Esophagus muscularis mucosa (tissue), 4 donors: ENCODE results near the gene PLA2G6. TPM values are rescaled to one million over a fixed set of nuclear protein-coding genes. Genes with fewer than 3 reads are reported as not detected.
A peak's percentile ranks its signal among the peaks of the same experiment; 100 is the strongest.

ENCODE experiments used
- DNase-seq: peaks from one replicate; pipeline ENCODE4 v3.0.0-alpha.2; 2017; ENCODE audit errors: extremely low spot score
- H3K27ac ChIP-seq, 4 donors: fragments of 200-600 bp; sonication (generic); replicated peaks in 1 of 4; 1 replicate in 3 of 4; 2 replicates in 1 of 4; pipeline ENCODE4 v1.5.1; 2016 to 2019; ENCODE audit warnings: mild to moderate bottlenecking in 1 of 4
- H3K27me3 ChIP-seq, 4 donors: fragments of 200-600 bp; sonication (generic); one replicate each; pipeline versions ENCODE4 v1.5.1 to v1.6.0; 2016 to 2019
- H3K36me3 ChIP-seq, 4 donors: fragments of 200-600 bp; sonication (generic); one replicate each; pipeline ENCODE4 v1.5.1; 2016 to 2019
- H3K4me1 ChIP-seq, 4 donors: fragments of 200-600 bp; sonication (generic); one replicate each; pipeline ENCODE4 v1.5.1; 2016 to 2019
- H3K4me3 ChIP-seq, 4 donors: fragments of 200-600 bp; sonication (generic); 1 replicate in 2 of 4; 2 replicates in 2 of 4; pipeline ENCODE4 v1.5.1; 2016 to 2019; ENCODE audit warnings: mild to moderate bottlenecking in 4 of 4, moderate library complexity in 1 of 4
- H3K9me3 ChIP-seq, 4 donors: fragments of 200-600 bp; sonication (generic); 1 replicate in 3 of 4; 2 replicates in 1 of 4; pipeline ENCODE4 v1.5.1; 2016 to 2019
- CTCF ChIP-seq, 3 experiments: fragments of 200-600 bp in 2 of 3; fragments of 450-650 bp in 1 of 3; sonication (generic) in 2 of 3; IDR thresholded peaks; one replicate each; pipeline ENCODE4 v1.5.1; 2017 to 2019; ENCODE audit warnings: antibody characterized with exemption in 3 of 3, mild to moderate bottlenecking in 2 of 3, moderate library complexity in 1 of 3
- EP300 ChIP-seq: sonication (generic); formaldehyde crosslinking; IDR thresholded peaks from one replicate; pipeline ENCODE4 v1.6.1; 2017; ENCODE audit warnings: antibody characterized with exemption
- POLR2A ChIP-seq: fragments of 450-650 bp; IDR thresholded peaks from one replicate; pipeline ENCODE4 v1.6.1; 2017; ENCODE audit warnings: antibody characterized with exemption, moderate library complexity, mild to moderate bottlenecking, low read depth
- POLR2AphosphoS5 ChIP-seq, 2 donors: sonication (generic); formaldehyde crosslinking; IDR thresholded peaks; one replicate each; pipeline ENCODE4 v1.6.1; 2017; ENCODE audit warnings: antibody characterized with exemption in 2 of 2
- WGBS: methylation state at CpG from one replicate; pipeline ENCODE4 v1.1.5; 2018; 5-methylcytosine and 5-hydroxymethylcytosine counted together
- intact Hi-C: fragments of 100-400 bp; cut with DNase I; formaldehyde crosslinking; loops from one replicate; pipeline ENCODE4 v1.15.1; 2023
- total RNA-seq, 4 donors: library from RNA; depleted of rRNA; stranded (reverse); fragments of >200 nt; gene quantifications; one replicate each; pipeline versions ENCODE4 v1.1.0 to v1.2.1, GENCODE V29; 2016

The PLA2G6 gene
- total RNA-seq, 4 donors from 2014 or later = 13.9 to 18.3 (median 15.6) TPM

GRCh38 chr22:38068641-38069371 lies 112.8 kb downstream of the PLA2G6 start:
- no peak for TF ChIP-seq POLR2AphosphoS5 (IDR thresholded peaks at IDR 0.05)
- no peak for TF ChIP-seq EP300
- no peak for TF ChIP-seq POLR2A
- TF ChIP-seq CTCF (IDR thresholded peaks at IDR 0.05) = no peak
- peaks cover 50 to 94% (median 75%) of the 10 kb centered on the region in 4 donors for H3K36me3 ChIP-seq
- H3K4me3 ChIP-seq = peak overlapping the region in 1 of 4 donors; percentile 18
- H3K27me3 ChIP-seq = no peaks in the 10 kb centered on the region
- no peak for DNase-seq
- H3K9me3 ChIP-seq = no peaks in the 10 kb centered on the region
- 85% methylated on average over 5 of the region's 13 CpGs for WGBS
- intact Hi-C loops = loop anchor here (5.0 kb wide), 1 partner anchor 38 kb away; no protein-coding TSS in a partner anchor
- peak overlapping the region; percentile 77 to 88 (median 86) for H3K27ac ChIP-seq
- H3K4me1 ChIP-seq = peaks cover 26 to 42% (median 28%) of the 10 kb centered on the region in 4 donors

DNA sequence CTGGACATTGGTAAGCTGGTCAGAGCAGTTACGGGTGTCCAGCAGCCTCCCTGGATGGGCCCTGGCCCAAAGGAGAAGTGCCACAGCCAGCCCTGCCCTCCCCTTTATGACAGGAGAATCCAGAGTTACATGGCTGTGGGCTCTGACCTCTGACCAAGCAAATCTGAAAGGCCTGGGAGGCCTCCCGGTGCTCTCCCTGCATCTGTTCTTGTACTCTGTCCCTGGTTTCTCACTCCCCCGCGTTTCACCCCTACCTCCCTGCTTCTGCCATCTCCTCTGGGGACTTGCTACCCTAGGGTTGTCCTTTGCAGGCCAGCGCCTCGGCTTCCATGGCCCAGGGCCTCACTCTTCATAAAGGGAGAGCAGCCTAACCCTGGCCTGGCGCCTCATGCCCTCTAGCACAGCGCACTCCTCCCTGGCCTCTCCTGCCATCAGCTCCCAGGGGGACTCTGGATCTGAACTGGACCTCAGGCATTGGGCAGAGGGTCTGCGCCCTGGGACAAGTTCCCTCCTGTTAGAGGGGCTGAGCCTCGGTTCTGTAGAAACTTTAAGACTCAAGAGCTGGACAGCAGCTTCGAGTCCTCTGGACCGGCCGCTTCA lies 113.8 kb downstream of the PLA2G6 start:
- Histone ChIP-seq H3K4me3 (no peak overlapping the region), H3K36me3 (peaks cover 46 to 85% (median 67%) of the 10 kb centered on the region in 4 donors), H3K27ac (peak overlapping the region; percentile 77 to 88 (median 86)), H3K4me1 (peaks cover 26 to 42% (median 30%) of the 10 kb centered on the region in 4 donors), H3K27me3 (no peaks in the 10 kb centered on the region), H3K9me3 (no peaks in the 10 kb centered on the region)
- intact Hi-C loops = loop anchor here (5.0 kb wide), 1 partner anchor 39 kb away; no protein-coding TSS in a partner anchor
- DNase-seq = no peak
- 95% methylated on average over 13 of the region's 13 CpGs for WGBS
- TF ChIP-seq POLR2A = no peak
- TF ChIP-seq EP300 = no peak
- no peak for TF ChIP-seq CTCF (IDR thresholded peaks at IDR 0.05)
- no peak for TF ChIP-seq POLR2AphosphoS5 (IDR thresholded peaks at IDR 0.05)

DNA sequence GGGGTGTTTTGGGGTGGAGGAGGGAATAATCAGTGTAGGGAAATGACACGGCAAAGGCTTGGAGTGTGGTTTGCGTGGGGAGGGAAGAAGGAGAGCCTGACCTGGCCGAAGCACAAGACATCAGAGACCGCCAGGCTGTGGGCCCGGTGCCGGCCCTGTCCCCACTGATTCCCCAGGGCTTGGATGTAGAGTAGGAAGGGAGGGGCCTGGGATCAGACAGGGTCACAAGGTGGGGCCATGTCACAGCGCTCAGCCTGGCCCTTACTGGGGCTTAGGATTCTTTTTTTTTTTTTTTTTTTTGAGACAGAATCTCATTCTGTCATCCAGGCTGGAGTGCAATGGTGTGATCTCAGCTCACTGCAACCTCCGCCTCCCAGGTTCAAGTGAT lies 114.6 kb downstream of the PLA2G6 start:
- Histone ChIP-seq H3K9me3 (no peaks in the 10 kb centered on the region), H3K27me3 (no peaks in the 10 kb centered on the region), H3K36me3 (peaks cover 40 to 82% (median 59%) of the 10 kb centered on the region in 4 donors), H3K4me1 (peaks cover 30 to 42% (median 32%) of the 10 kb centered on the region in 4 donors), H3K27ac (peak overlapping the region in 1 of 4 donors; percentile 26), H3K4me3 (no peak overlapping the region)
- no peak for DNase-seq
- TF ChIP-seq POLR2AphosphoS5 (IDR thresholded peaks at IDR 0.05) = no peak
- no peak for TF ChIP-seq EP300
- no peak for TF ChIP-seq POLR2A
- no peak for TF ChIP-seq CTCF (IDR thresholded peaks at IDR 0.05)
- WGBS = 83% methylated on average over 8 of the region's 8 CpGs
- intact Hi-C loops = loop anchor here (5.0 kb wide), 1 partner anchor 40 kb away; no protein-coding TSS in a partner anchor

DNA sequence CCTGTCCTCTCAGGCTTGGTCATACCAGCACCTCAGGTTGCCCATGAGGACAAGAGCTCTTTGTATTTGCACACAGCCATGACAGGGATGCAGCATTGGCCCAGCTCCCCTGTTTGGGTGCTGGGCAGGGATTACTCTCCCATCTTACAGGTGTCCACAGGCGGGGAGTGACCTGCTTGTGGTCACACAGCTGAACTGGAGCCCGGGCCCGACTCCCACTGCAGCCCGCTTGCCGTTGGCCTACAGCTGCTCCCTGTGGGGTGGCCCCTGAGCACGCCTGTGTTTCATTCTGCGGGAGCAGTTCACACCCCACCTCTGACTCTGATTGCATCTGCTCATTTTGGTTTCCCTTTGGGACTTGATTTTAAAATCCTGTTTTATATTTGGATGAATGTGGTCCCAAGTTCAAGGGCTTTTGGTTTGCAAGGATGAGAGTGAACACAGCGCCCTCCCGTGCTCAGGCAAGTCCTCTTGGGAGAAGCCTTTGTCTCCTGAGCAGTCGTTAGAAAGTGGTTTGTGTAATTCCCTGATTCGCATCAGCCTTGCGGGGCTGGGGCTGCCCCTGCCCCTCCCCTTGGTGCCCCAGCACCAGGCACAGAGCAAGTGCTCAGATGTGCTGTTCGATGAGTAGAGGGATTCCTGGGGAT lies 115.1 kb downstream of the PLA2G6 start:
- intact Hi-C loops = loop anchor here (5.0 kb wide), 1 partner anchor 41 kb away; no protein-coding TSS in a partner anchor
- 80% methylated on average over 10 of the region's 13 CpGs for WGBS
- H3K36me3 ChIP-seq = peaks cover 35 to 82% (median 55%) of the 10 kb centered on the region in 4 donors

More for the DNA sequence above, 115.1 kb downstream of the PLA2G6 start:
- Histone ChIP-seq H3K4me3 (no peak overlapping the region), H3K4me1 (peaks cover 30 to 42% (median 32%) of the 10 kb centered on the region in 4 donors), H3K27ac (peak overlapping the region in 1 of 4 donors; percentile 26), H3K27me3 (no peaks in the 10 kb centered on the region), H3K9me3 (no peaks in the 10 kb centered on the region)
- TF ChIP-seq CTCF (IDR thresholded peaks at IDR 0.05) = no peak
- no peak for TF ChIP-seq POLR2A
- TF ChIP-seq EP300 = no peak
- no peak for TF ChIP-seq POLR2AphosphoS5 (IDR thresholded peaks at IDR 0.05)
- no peak for DNase-seq
